Measurements from ENCODE around the gene PTPRD.
"Not testable (repeated sequence)": the region's sequence is repeated elsewhere in the genome, so short reads cannot be mapped to it uniquely, and the experiment has no call there.

Gene PTPRD

GRCh38 chr9:9560382-9561035 lies 1052.3 kb downstream of the PTPRD start:
- DNase-seq: no peak

- DNase-seq: no peak
Observed at GRCh38 chr9:9558907-9559306, 1053.9 kb downstream of the PTPRD start.

- DNase-seq: no peak
Observed at GRCh38 chr9:9557804-9558334, 1054.9 kb downstream of the PTPRD start.

GRCh38 chr9:9556865-9557803 lies 1055.7 kb downstream of the PTPRD start:
- DNase-seq: no peak

- no peak for DNase-seq
Observed at GRCh38 chr9:9552665-9553064, 1060.1 kb downstream of the PTPRD start.

GRCh38 chr9:9538766-9539165 lies 1074.0 kb downstream of the PTPRD start:
- DNase-seq: no peak

- no peak for DNase-seq
Observed at GRCh38 chr9:9538356-9538755, 1074.4 kb downstream of the PTPRD start.

GRCh38 chr9:9536523-9536922 lies 1076.3 kb downstream of the PTPRD start:
- no peak for DNase-seq

GRCh38 chr9:9523476-9524139 lies 1089.2 kb downstream of the PTPRD start:
- no peak for DNase-seq

GRCh38 chr9:9522406-9522805 lies 1090.4 kb downstream of the PTPRD start:
- no peak for DNase-seq

GRCh38 chr9:9521033-9521779 lies 1091.6 kb downstream of the PTPRD start:
- no peak for DNase-seq

GRCh38 chr9:9504869-9505268 lies 1107.9 kb downstream of the PTPRD start:
- DNase-seq: no peak

- DNase-seq: no peak
Observed at GRCh38 chr9:9499546-9499945, 1113.3 kb downstream of the PTPRD start.

- no peak for DNase-seq
Observed at GRCh38 chr9:9498846-9499245, 1114.0 kb downstream of the PTPRD start.

GRCh38 chr9:9498128-9498527 lies 1114.7 kb downstream of the PTPRD start:
- no peak for DNase-seq

- no peak for DNase-seq
Observed at GRCh38 chr9:9494336-9494735, 1118.5 kb downstream of the PTPRD start.

- no peak for DNase-seq
Observed at GRCh38 chr9:9492506-9492905, 1120.3 kb downstream of the PTPRD start.

- DNase-seq: no peak
Observed at GRCh38 chr9:9489183-9489582, 1123.6 kb downstream of the PTPRD start.

GRCh38 chr9:9483175-9483574 lies 1129.6 kb downstream of the PTPRD start:
- DNase-seq: no peak

GRCh38 chr9:9478741-9479140 lies 1134.1 kb downstream of the PTPRD start:
- no peak for DNase-seq

GRCh38 chr9:9469271-9469670 lies 1143.5 kb downstream of the PTPRD start:
- DNase-seq: no peak

- DNase-seq: not testable (repeated sequence)
Observed at GRCh38 chr9:9441874-9442273, 1170.9 kb downstream of the PTPRD start.

GRCh38 chr9:9437641-9438040 lies 1175.2 kb downstream of the PTPRD start:
- DNase-seq: no peak
